BE2C (cell line): ENCODE data around the gene SUPT4H1.

Source experiments
- DNase-seq: peaks from one replicate; pipeline ENCODE4 v3.0.0-alpha.2; 2020
- H3K27me3 ChIP-seq: fragments of 250-450 bp; sonication (Bioruptor Pico); 2 replicates; pipeline ENCODE4 v1.5.1; 2020; ENCODE audit warnings: mild to moderate bottlenecking
- H3K36me3 ChIP-seq: fragments of 250-450 bp; sonication (Bioruptor Pico); 2 replicates; pipeline ENCODE4 v1.5.1; 2020; ENCODE audit warnings: mild to moderate bottlenecking
- H3K4me1 ChIP-seq: fragments of 250-450 bp; sonication (Bioruptor Pico); 2 replicates; pipeline ENCODE4 v1.5.1; 2020
- H3K4me3 ChIP-seq: 2 replicates; pipeline ENCODE4 v1.5.1; 2011; ENCODE audit warnings: low read depth, low read length
- H3K9me3 ChIP-seq: fragments of 250-450 bp; sonication (Bioruptor Pico); 2 replicates; pipeline ENCODE4 v1.5.1; 2020
- CTCF ChIP-seq: IDR thresholded peaks from 2 replicates; pipeline ENCODE4 v1.5.1; 2012; ENCODE audit warnings: mild to moderate bottlenecking, low read depth, low read length

SUPT4H1 gene

GRCh38 chr17:58367461-58367860, 15.5 kb upstream of the SUPT4H1 start:
- no peaks in the 10 kb centered on the region for H3K9me3 ChIP-seq
- H3K4me3 ChIP-seq: no peak overlapping the region
- H3K4me1 ChIP-seq: no peaks in the 10 kb centered on the region
- H3K36me3 ChIP-seq: no peaks in the 10 kb centered on the region
- no peak for DNase-seq
- H3K27me3 ChIP-seq: peaks cover 28% of the 10 kb centered on the region
- no peak for TF ChIP-seq CTCF

- no peak for DNase-seq
- Histone ChIP-seq H3K4me1 (no peaks in the 10 kb centered on the region), H3K4me3 (no peak overlapping the region), H3K36me3 (no peaks in the 10 kb centered on the region), H3K9me3 (no peaks in the 10 kb centered on the region), H3K27me3 (peaks cover 24% of the 10 kb centered on the region)
- no peak for TF ChIP-seq CTCF
Measured at GRCh38 chr17:58365980-58366595, 14.1 kb upstream of the SUPT4H1 start.

GRCh38 chr17:58365185-58365979, 13.4 kb upstream of the SUPT4H1 start:
- H3K4me3 ChIP-seq: no peak overlapping the region
- no peaks in the 10 kb centered on the region for H3K4me1 ChIP-seq
- no peaks in the 10 kb centered on the region for H3K9me3 ChIP-seq
- TF ChIP-seq CTCF: no peak
- no peaks in the 10 kb centered on the region for H3K36me3 ChIP-seq
- no peak for DNase-seq
- H3K27me3 ChIP-seq: peaks cover 16% of the 10 kb centered on the region

GRCh38 chr17:58364270-58364942, 12.4 kb upstream of the SUPT4H1 start:
- Histone ChIP-seq H3K9me3 (no peaks in the 10 kb centered on the region), H3K4me1 (no peaks in the 10 kb centered on the region), H3K27me3 (peaks cover 16% of the 10 kb centered on the region), H3K36me3 (no peaks in the 10 kb centered on the region), H3K4me3 (no peak overlapping the region)
- TF ChIP-seq CTCF: no peak
- DNase-seq: no peak

- no peaks in the 10 kb centered on the region for H3K4me1 ChIP-seq
Measured at GRCh38 chr17:58363457-58364185, 11.6 kb upstream of the SUPT4H1 start.

More at GRCh38 chr17:58363457-58364185, 11.6 kb upstream of the SUPT4H1 start:
- no peak for TF ChIP-seq CTCF
- DNase-seq: no peak
- Histone ChIP-seq H3K36me3 (no peaks in the 10 kb centered on the region), H3K27me3 (peaks cover 16% of the 10 kb centered on the region), H3K9me3 (no peaks in the 10 kb centered on the region), H3K4me3 (no peak overlapping the region)
